A549 treated with Mapracorat at 1 μM for 4 hours (cell line): Measurements from ENCODE around the gene KCTD7. TPM values are rescaled to one million over a fixed set of nuclear protein-coding genes. Genes with fewer than 3 reads are reported as not detected.

Source experiments
- total RNA-seq: library from RNA; stranded (reverse); fragments of 200-300 nt; extraction: Qiagen RNA extraction; gene quantifications from 5 replicates; pipeline ENCODE4 v1.2.3, GENCODE V29; 2022

The KCTD7 gene
- 5.2 to 6.8 TPM (median 5.8 TPM) in 5 replicates for total RNA-seq

GRCh38 chr7:66628361-66629221 is at the start of gene KCTD7:
Gene KCTD7, plus strand, starts transcription at chr7:66628881. Its CDS starts 184 bp downstream, at chr7:66629065.

Other genes with a start within 250 kb of the KCTD7 start
- 24.0 to 27.2 TPM (median 26.1 TPM) in 5 replicates for gene RABGEF1, start 111.9 kb downstream of the KCTD7 start, total RNA-seq